ENCODE results near the gene FAM120B. TPM values are rescaled to one million over a fixed set of nuclear protein-coding genes. Genes with fewer than 3 reads are reported as not detected.

FAM120B gene, protein sequence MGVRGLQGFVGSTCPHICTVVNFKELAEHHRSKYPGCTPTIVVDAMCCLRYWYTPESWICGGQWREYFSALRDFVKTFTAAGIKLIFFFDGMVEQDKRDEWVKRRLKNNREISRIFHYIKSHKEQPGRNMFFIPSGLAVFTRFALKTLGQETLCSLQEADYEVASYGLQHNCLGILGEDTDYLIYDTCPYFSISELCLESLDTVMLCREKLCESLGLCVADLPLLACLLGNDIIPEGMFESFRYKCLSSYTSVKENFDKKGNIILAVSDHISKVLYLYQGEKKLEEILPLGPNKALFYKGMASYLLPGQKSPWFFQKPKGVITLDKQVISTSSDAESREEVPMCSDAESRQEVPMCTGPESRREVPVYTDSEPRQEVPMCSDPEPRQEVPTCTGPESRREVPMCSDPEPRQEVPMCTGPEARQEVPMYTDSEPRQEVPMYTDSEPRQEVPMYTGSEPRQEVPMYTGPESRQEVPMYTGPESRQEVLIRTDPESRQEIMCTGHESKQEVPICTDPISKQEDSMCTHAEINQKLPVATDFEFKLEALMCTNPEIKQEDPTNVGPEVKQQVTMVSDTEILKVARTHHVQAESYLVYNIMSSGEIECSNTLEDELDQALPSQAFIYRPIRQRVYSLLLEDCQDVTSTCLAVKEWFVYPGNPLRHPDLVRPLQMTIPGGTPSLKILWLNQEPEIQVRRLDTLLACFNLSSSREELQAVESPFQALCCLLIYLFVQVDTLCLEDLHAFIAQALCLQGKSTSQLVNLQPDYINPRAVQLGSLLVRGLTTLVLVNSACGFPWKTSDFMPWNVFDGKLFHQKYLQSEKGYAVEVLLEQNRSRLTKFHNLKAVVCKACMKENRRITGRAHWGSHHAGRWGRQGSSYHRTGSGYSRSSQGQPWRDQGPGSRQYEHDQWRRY
- total RNA-seq: 20.4 and 21.4 TPM in 2 replicates

DNA sequence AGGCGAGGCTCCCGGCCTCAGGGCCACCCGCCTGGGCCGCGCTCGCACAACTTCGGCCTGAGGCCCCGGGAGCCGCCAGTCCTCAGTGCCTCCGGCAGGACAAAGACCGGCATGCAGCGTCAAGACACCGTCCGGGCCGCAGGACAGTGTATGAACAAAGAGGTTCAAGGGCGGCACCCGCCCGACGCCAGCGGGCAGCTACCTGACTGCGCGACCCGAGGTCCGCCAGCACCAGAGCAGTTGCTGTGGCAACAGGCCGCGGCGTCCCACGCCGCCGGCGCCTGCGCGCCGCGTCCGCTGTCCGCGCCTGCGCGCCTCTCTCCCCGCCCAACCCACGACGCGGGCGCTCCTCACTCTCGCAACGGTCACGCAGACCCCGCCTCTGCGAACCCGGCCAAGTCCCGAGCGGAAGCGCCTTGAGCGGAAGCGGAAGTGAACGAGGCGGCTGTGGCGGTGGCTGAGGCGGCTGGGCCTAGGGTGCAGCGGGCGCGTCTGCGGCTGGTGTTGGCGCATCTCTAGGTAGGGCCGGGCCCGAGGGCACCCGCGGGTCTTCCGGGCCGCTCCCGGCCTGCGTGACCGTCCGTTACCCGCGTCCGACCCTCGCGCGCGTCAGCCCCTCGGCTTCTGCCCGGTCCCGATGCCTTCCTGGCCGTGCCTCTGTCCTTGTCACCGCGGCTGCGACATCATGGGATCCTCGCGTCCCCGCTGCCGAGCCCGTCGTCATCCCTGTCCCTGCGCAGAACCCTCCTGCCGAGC is at the start of gene FAM120B:
Gene FAM120B (plus strand): TSS at position 435 of the 756 bp plus-strand sequence. CDS start 10,633 bp downstream, outside the sequence.

DNA sequence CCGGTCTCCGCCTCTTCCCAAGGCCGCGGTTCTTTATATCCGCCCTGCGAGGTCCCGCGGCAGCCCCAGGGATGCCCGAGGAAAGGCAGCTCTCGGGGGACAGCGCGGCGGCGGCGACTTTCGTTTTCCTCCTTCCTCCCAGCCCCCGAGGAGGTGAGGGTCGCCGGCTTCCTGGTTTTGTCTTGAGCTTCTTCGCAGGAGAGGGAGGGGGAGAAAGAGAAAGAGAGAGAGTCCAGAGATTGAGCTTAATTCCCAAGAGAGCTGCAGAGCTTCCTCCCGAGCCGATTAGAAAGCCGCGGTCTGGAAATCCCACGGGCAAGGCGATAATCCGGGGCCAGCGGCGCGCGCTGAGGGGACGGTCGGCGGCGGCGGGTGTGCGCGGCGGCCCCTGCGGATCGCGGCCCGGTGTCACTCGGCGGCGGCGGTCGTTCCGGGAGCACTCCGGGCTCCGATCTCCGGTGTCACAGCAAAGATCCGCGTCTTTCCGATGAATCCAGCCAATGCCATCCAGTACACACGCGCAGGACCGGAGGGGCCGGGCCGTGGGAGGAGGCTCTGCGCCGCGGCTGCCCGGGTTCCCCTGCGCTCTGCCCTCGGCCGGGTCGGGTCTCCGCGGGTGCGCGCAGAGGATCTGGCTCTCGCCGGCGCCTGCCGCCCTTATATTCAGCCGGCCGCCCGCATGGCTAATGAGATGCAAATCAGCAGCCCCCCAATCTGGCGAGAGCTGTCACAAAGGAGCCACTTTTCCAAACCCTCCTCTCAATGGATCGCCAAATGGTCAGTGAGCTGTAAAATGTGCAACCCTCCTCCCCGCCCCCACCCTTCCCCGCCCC is 16.0 kb upstream of the FAM120B start, which contains the start of gene DLL1:
Gene DLL1 (minus strand): TSS at position 783 of the 833 bp plus-strand sequence. CDS start 939 bp downstream, outside the sequence.

Small RNA genes within 50 kb of the gene (small RNA-seq; reads per million reads assigned to genes)
- gene MIR4644: not detected

Other genes with a start within 250 kb of the FAM120B start
- gene DLL1, start 15.7 kb upstream of the FAM120B start, total RNA-seq: 0.32 and 2.3 TPM in 2 replicates
- gene PSMB1, start 246.5 kb downstream of the FAM120B start, total RNA-seq: 160 and 195 TPM in 2 replicates
- gene TBP, start 247.6 kb downstream of the FAM120B start, total RNA-seq: 14.6 and 15.8 TPM in 2 replicates